Osteoblast (primary cell): Measurements from ENCODE around the gene CUX1. TPM values are rescaled to one million over a fixed set of nuclear protein-coding genes. Genes with fewer than 3 reads are reported as not detected.

Source experiments
- DNase-seq: peaks from one replicate; pipeline ENCODE4 v3.0.0; 2011; ENCODE audit warnings: low spot score, mixed read lengths; ENCODE audit not compliant: insufficient read length; ENCODE audit errors: missing footprints
- H2AFZ ChIP-seq: 2 replicates; pipeline ENCODE4 v1.6.0; 2011; ENCODE audit warnings: mild to moderate bottlenecking, low read length
- H3K27ac ChIP-seq: 2 replicates; pipeline ENCODE4 v1.5.1; 2011; ENCODE audit warnings: mild to moderate bottlenecking, low read depth, low read length, moderate library complexity
- H3K27me3 ChIP-seq: 2 replicates; pipeline ENCODE4 v1.6.0; 2012; ENCODE audit warnings: mild to moderate bottlenecking, control low read depth, inconsistent platforms, low read length, moderate library complexity; ENCODE audit not compliant: insufficient read depth
- H3K36me3 ChIP-seq: 2 replicates; pipeline ENCODE4 v1.5.1; 2011; ENCODE audit warnings: mild to moderate bottlenecking, low read length, control low read depth, moderate library complexity; ENCODE audit not compliant: insufficient read depth
- H3K4me1 ChIP-seq: 2 replicates; pipeline ENCODE4 v1.5.1; 2011; ENCODE audit warnings: mild to moderate bottlenecking, low read length, control low read depth, moderate library complexity; ENCODE audit not compliant: insufficient read depth
- H3K4me2 ChIP-seq: 2 replicates; pipeline ENCODE4 v1.6.0; 2011; ENCODE audit warnings: mild to moderate bottlenecking, low read length; ENCODE audit not compliant: insufficient read depth
- H3K4me3 ChIP-seq: fragments of 200-600 bp; sonication (generic); 3 replicates; pipeline ENCODE4 v1.5.1; 2012; ENCODE audit warnings: mild to moderate bottlenecking, low read length, inconsistent platforms; ENCODE audit not compliant: insufficient read depth
- H3K79me2 ChIP-seq: 2 replicates; pipeline ENCODE4 v1.6.0; 2012; ENCODE audit warnings: mild to moderate bottlenecking, low read length, control low read depth, inconsistent platforms; ENCODE audit not compliant: insufficient read depth
- H3K9me3 ChIP-seq: 2 replicates; pipeline ENCODE4 v1.5.1; 2011; ENCODE audit warnings: low read depth, low read length, control low read depth
- H4K20me1 ChIP-seq: 2 replicates; pipeline ENCODE4 v1.6.0; 2012; ENCODE audit warnings: mild to moderate bottlenecking, low read length, control low read depth; ENCODE audit not compliant: insufficient read depth
- CTCF ChIP-seq: IDR thresholded peaks from 2 replicates; pipeline ENCODE4 v1.5.1; 2011; ENCODE audit warnings: mild to moderate bottlenecking, low read depth, low read length, moderate library complexity; ENCODE audit errors: extremely low read depth
- total RNA-seq: library from RNA; depleted of rRNA; stranded (reverse); fragments of >200 nt; gene quantifications from 2 replicates; pipeline ENCODE4 v1.2.3, GENCODE V29; 2012

Gene CUX1
- total RNA-seq, 1 donor: 41.6 TPM

- H3K27ac ChIP-seq: no peak overlapping the region
- H3K36me3 ChIP-seq: peaks cover 30% of the 10 kb centered on the region
- no peaks in the 10 kb centered on the region for H3K79me2 ChIP-seq
- H3K27me3 ChIP-seq: no peaks in the 10 kb centered on the region
- H3K4me3 ChIP-seq: no peak overlapping the region
- TF ChIP-seq CTCF: no peak
- DNase-seq: no peak
- H3K9me3 ChIP-seq: no peaks in the 10 kb centered on the region
- no peak overlapping the region for H2AFZ ChIP-seq
- H3K4me1 ChIP-seq: no peaks in the 10 kb centered on the region
- no peaks in the 10 kb centered on the region for H4K20me1 ChIP-seq
- no peak overlapping the region for H3K4me2 ChIP-seq
Observed at GRCh38 chr7:102197161-102197560, 379.7 kb downstream of the CUX1 start.

GRCh38 chr7:102197599-102197998 lies 380.2 kb downstream of the CUX1 start:
- H3K4me1 ChIP-seq: no peaks in the 10 kb centered on the region
- H4K20me1 ChIP-seq: no peaks in the 10 kb centered on the region
- TF ChIP-seq CTCF: no peak
- H3K4me2 ChIP-seq: no peak overlapping the region
- H3K36me3 ChIP-seq: peaks cover 27% of the 10 kb centered on the region
- no peak overlapping the region for H3K27ac ChIP-seq
- no peaks in the 10 kb centered on the region for H3K9me3 ChIP-seq
- H3K4me3 ChIP-seq: no peak overlapping the region
- no peaks in the 10 kb centered on the region for H3K27me3 ChIP-seq
- no peaks in the 10 kb centered on the region for H3K79me2 ChIP-seq
- H2AFZ ChIP-seq: no peak overlapping the region
- no peak for DNase-seq

GRCh38 chr7:102198417-102198956 lies 381.1 kb downstream of the CUX1 start:
- Histone ChIP-seq H3K4me1 (no peaks in the 10 kb centered on the region), H3K9me3 (no peaks in the 10 kb centered on the region), H3K79me2 (no peaks in the 10 kb centered on the region), H3K4me3 (no peak overlapping the region), H4K20me1 (no peaks in the 10 kb centered on the region), H3K27ac (no peak overlapping the region), H3K36me3 (peaks cover 27% of the 10 kb centered on the region), H3K4me2 (no peak overlapping the region), H3K27me3 (no peaks in the 10 kb centered on the region), H2AFZ (no peak overlapping the region)
- DNase-seq: no peak
- TF ChIP-seq CTCF: no peak

DNA sequence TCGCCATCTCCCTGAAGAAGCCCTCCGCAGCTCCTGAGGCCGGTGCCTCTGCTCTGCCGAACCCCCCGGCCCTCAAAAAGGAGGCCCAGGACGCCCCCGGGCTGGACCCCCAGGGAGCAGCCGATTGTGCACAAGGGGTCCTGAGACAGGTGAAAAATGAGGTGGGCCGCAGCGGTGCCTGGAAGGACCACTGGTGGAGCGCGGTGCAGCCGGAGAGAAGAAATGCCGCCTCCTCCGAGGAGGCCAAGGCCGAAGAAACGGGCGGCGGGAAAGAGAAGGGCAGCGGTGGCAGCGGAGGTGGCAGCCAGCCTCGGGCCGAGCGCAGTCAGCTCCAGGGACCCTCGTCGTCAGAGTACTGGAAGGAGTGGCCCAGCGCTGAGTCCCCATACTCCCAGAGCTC lies 384.1 kb downstream of the CUX1 start:
- Histone ChIP-seq H3K4me3 (no peak overlapping the region), H3K4me2 (no peak overlapping the region), H3K27me3 (no peaks in the 10 kb centered on the region), H4K20me1 (no peaks in the 10 kb centered on the region), H3K79me2 (no peaks in the 10 kb centered on the region), H3K27ac (no peak overlapping the region), H3K9me3 (no peaks in the 10 kb centered on the region), H3K36me3 (peaks cover 31% of the 10 kb centered on the region), H3K4me1 (no peaks in the 10 kb centered on the region), H2AFZ (no peak overlapping the region)
- no peak for DNase-seq
- no peak for TF ChIP-seq CTCF
